ENCODE results near the gene HMGCLL1. TPM values are rescaled to one million over a fixed set of nuclear protein-coding genes. Genes with fewer than 3 reads are reported as not detected.

HMGCLL1 gene
- total RNA-seq, 1 donor from 2014 or later: 1.7 TPM

DNA sequence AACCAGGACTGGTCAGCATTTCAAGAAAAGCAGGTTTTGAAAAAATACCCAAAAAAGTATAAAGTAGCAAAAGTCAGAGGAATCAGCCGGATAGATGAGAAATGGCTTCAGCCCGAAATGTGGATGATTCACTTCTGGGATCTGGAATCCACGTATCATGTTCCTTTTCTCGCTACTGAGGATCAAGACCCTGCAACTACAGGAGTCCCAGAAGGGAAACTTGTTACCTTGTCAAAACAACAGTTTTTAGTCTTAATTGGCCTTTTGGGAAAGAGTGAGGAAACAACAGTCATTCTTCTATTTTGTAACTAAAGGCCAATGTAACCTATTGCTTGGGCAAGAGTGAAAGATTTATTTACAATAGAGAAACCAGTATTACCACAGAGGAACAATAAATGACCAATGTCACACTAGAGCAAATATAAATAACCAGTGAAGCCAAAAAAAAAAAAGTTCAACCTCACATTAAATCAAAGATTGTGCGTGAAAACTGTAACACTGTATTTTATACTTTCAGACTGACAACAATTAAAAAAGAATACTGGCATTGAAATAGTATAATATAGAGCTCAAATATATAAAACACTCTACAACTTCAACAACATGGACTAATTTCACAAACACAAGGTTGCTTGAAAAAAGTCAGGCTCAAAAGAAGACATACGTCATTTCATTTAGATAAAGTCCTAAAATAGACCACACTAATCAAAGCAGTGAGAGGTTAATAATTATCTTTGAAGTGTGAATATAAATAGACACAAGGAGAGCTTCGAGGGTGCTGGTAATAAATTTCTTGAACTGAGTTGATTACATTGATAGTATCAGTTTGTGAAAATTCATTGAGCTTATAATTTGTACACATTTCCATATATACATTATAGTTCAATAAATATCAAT, 135.5 kb downstream of the HMGCLL1 start:
- H3K36me3 ChIP-seq: no peaks in the 10 kb centered on the region
- no peak for DNase-seq (ENCODE audit: extremely low spot score in 2 of 2)
- no peaks in the 10 kb centered on the region for H3K27me3 ChIP-seq
- intact Hi-C loops (cut with DNase I): loop anchor here (10.0 kb wide), 1 partner anchor 511 kb away; no protein-coding TSS in a partner anchor
- no peak overlapping the region for H3K4me3 ChIP-seq
- no peaks in the 10 kb centered on the region for H3K9me3 ChIP-seq
- TF ChIP-seq, protein P1, sequence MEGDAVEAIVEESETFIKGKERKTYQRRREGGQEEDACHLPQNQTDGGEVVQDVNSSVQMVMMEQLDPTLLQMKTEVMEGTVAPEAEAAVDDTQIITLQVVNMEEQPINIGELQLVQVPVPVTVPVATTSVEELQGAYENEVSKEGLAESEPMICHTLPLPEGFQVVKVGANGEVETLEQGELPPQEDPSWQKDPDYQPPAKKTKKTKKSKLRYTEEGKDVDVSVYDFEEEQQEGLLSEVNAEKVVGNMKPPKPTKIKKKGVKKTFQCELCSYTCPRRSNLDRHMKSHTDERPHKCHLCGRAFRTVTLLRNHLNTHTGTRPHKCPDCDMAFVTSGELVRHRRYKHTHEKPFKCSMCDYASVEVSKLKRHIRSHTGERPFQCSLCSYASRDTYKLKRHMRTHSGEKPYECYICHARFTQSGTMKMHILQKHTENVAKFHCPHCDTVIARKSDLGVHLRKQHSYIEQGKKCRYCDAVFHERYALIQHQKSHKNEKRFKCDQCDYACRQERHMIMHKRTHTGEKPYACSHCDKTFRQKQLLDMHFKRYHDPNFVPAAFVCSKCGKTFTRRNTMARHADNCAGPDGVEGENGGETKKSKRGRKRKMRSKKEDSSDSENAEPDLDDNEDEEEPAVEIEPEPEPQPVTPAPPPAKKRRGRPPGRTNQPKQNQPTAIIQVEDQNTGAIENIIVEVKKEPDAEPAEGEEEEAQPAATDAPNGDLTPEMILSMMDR (IDR thresholded peaks at IDR 0.05): no peak
- TF ChIP-seq POLR2AphosphoS5 (IDR thresholded peaks at IDR 0.05; ENCODE audit: insufficient read depth in 1 of 2, low read depth in 1 of 2): no peak
- no peak for TF ChIP-seq POLR2A (IDR thresholded peaks at IDR 0.05)
- no peaks in the 10 kb centered on the region for H3K4me1 ChIP-seq
- H3K27ac ChIP-seq: no peak overlapping the region

DNA sequence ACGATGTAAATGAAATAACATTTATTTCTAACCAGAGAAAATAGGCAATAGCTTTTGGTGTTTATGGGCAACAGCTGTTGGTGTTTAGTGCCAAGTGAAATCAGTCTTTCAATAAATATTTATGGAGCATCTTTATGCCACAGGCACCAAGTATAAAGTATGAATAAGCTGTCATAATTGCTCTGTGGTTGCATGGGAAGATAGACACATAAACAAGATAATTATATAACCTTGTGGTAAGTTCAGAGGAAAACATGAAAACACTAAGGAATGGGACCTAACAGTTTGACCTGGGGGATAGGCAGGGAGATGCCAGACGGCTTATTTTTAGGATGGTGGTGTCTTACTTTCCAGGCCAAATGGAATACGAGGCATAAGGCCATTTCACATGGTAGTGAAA, 140.8 kb downstream of the HMGCLL1 start:
- Histone ChIP-seq H3K36me3 (no peaks in the 10 kb centered on the region), H3K27ac (no peak overlapping the region), H3K9me3 (no peaks in the 10 kb centered on the region), H3K27me3 (no peaks in the 10 kb centered on the region), H3K4me1 (no peaks in the 10 kb centered on the region), H3K4me3 (no peak overlapping the region)
- DNase-seq (ENCODE audit: extremely low spot score in 2 of 2): no peak
- TF ChIP-seq POLR2A (IDR thresholded peaks at IDR 0.05) (no peak), POLR2AphosphoS5 (IDR thresholded peaks at IDR 0.05; ENCODE audit: insufficient read depth in 1 of 2, low read depth in 1 of 2) (no peak)
- TF ChIP-seq, protein P1 (IDR thresholded peaks at IDR 0.05): no peak
- intact Hi-C loops (cut with DNase I): no loop called here

DNA sequence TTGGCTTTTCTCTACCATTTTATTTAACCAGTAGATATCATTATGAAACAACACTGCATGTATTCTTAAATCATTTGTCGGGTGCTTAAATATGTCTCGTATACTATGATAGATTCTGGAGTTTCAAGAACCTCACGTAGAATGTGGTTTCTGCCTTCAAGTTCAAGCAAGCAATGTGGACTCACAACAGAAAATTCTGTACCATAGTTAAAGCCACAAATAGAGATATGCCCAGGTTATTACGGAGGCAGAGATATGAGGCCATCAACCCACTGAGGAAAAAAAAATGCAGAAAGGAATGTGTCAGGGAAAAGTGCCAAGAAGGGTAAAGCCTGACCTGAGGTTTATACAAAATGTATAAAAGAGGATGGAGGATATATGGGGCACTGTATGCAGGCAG, 141.9 kb downstream of the HMGCLL1 start:
- no peak for TF ChIP-seq POLR2A (IDR thresholded peaks at IDR 0.05)
- TF ChIP-seq, protein P1 (IDR thresholded peaks at IDR 0.05): no peak
- no peak for TF ChIP-seq POLR2AphosphoS5 (IDR thresholded peaks at IDR 0.05; ENCODE audit: insufficient read depth in 1 of 2, low read depth in 1 of 2)
- Histone ChIP-seq H3K36me3 (no peaks in the 10 kb centered on the region), H3K27ac (no peak overlapping the region), H3K4me1 (no peaks in the 10 kb centered on the region), H3K27me3 (no peaks in the 10 kb centered on the region), H3K4me3 (no peak overlapping the region), H3K9me3 (no peaks in the 10 kb centered on the region)
- intact Hi-C loops (cut with DNase I): no loop called here
- DNase-seq (ENCODE audit: extremely low spot score in 2 of 2): no peak

DNA sequence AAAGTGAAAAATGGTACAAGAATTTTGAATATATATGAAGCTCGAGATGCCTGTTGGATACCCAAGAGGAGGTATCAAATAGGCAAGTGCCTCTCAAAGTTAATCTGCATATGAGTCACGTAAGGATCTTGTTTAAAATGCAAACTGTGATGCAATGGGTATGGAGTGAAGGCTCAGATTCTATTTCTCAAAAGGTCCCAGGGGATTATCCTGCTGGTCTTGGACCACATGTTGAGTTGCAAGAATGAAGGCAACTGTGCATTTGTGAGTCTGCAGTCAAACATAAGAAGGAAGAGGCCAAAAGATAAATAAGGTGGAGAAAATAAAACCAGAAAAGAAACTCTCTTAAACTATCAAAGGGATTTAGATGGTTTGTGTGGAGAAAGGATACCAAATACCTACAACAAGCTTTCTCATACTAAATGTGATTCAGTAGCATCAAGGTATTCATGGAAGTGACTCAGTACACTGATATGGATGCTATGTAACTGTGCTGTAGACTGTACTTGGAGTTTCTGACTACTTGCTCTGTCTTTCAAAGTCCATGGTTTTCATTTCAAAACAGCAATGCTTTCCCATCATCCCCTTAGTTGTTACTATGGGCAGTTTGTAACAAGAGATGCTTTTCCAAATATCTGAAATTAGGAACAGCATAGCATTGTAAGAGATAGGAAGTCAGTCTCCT, 145.4 kb downstream of the HMGCLL1 start:
- Histone ChIP-seq H3K36me3 (no peaks in the 10 kb centered on the region), H3K4me1 (no peaks in the 10 kb centered on the region), H3K4me3 (no peak overlapping the region), H3K27ac (no peak overlapping the region), H3K27me3 (no peaks in the 10 kb centered on the region), H3K9me3 (no peaks in the 10 kb centered on the region)
- DNase-seq (ENCODE audit: extremely low spot score in 2 of 2): no peak
- TF ChIP-seq, protein P1 (IDR thresholded peaks at IDR 0.05): no peak
- no peak for TF ChIP-seq POLR2AphosphoS5 (IDR thresholded peaks at IDR 0.05; ENCODE audit: insufficient read depth in 1 of 2, low read depth in 1 of 2)
- TF ChIP-seq POLR2A (IDR thresholded peaks at IDR 0.05): no peak
- intact Hi-C loops (cut with DNase I): no loop called here

All from vagina (tissue), 2 donors.